ENCODE data around the gene ABR.

DNA sequence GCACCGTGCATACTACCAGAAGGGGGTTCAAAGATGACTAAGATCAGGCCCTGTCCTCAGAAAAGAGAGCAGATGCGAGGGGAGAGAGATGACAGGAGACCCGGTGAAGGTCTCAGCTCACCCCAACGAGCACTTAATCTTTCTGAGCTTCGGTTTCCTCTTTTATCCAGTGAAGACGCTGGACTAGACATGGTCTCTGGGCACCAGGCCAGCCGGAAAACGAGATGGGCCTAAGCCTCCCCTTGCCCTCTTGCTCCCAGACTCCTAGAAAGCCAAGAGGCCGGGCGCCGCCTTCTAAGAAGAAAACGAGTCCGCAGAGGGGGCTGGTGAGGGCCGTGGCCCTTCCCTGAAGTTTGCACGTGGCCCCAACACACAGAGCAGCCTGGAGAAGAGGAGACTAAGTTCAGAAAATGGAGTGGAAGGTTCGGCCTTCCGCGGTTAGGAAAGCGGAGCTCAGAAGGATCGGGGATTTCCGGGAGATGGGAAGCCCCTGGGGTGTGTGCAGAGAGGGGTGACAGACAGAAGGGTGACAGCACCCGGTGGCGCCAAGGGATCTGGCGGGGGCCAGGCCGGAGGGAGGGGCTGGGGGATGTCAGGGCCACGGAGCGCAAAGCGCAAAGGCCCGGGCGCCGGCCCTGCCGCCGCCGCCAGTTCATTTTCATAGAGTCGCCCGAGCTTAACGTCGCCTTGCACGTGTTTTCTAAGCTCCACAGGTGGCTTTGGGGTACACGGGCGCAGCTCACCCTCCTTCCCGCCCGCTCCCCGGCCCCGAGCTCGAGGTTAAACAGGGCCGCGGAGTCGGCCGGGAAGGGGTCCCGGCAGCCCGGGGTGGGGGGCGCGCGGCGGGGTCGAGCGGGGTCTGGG is 48.4 kb upstream of the ABR start:
- TF ChIP-seq, protein P1, sequence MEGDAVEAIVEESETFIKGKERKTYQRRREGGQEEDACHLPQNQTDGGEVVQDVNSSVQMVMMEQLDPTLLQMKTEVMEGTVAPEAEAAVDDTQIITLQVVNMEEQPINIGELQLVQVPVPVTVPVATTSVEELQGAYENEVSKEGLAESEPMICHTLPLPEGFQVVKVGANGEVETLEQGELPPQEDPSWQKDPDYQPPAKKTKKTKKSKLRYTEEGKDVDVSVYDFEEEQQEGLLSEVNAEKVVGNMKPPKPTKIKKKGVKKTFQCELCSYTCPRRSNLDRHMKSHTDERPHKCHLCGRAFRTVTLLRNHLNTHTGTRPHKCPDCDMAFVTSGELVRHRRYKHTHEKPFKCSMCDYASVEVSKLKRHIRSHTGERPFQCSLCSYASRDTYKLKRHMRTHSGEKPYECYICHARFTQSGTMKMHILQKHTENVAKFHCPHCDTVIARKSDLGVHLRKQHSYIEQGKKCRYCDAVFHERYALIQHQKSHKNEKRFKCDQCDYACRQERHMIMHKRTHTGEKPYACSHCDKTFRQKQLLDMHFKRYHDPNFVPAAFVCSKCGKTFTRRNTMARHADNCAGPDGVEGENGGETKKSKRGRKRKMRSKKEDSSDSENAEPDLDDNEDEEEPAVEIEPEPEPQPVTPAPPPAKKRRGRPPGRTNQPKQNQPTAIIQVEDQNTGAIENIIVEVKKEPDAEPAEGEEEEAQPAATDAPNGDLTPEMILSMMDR (IDR thresholded peaks at IDR 0.05): no peak
- no peak for TF ChIP-seq POLR2AphosphoS5 (IDR thresholded peaks at IDR 0.05; ENCODE audit: low read depth, low read length)
